PFSK-1 (cell line): ENCODE data around the gene SUPT20HL1.

Source experiments
- FOXP2 ChIP-seq: optimal IDR thresholded peaks from 2 replicates; pipeline ENCODE3; 2011; ENCODE audit warnings: borderline replicate concordance, control low read depth, inconsistent platforms; ENCODE audit not compliant: insufficient read depth; ENCODE audit errors: extremely low read length, extremely low read depth
- POLR2AphosphoS5 ChIP-seq: IDR thresholded peaks from 2 replicates; pipeline ENCODE4 v1.6.1; 2012; ENCODE audit warnings: low read depth, mild to moderate bottlenecking, control low read depth, low read length, moderate library complexity
- SIN3A ChIP-seq: IDR thresholded peaks from 2 replicates; pipeline ENCODE4 v1.6.1; 2012; ENCODE audit warnings: mild to moderate bottlenecking, low read length, moderate library complexity, borderline replicate concordance; ENCODE audit not compliant: insufficient read depth
- TAF1 ChIP-seq: IDR thresholded peaks from 2 replicates; pipeline ENCODE4 v1.6.1; 2012; ENCODE audit warnings: low read length, control low read depth, borderline replicate concordance; ENCODE audit not compliant: insufficient read depth
- TF ChIP-seq, protein P1 (sequence below), 2 experiments: IDR thresholded peaks; 2 replicates each; pipeline versions ENCODE4 v1.6.1 to v1.8.0; 2011 to 2012; ENCODE audit warnings: low read depth in 2 of 2, low read length in 2 of 2, control low read depth in 1 of 2, inconsistent platforms in 1 of 2, mild to moderate bottlenecking in 1 of 2, moderate library complexity in 1 of 2; ENCODE audit not compliant: insufficient read depth in 1 of 2

Gene SUPT20HL1

DNA sequence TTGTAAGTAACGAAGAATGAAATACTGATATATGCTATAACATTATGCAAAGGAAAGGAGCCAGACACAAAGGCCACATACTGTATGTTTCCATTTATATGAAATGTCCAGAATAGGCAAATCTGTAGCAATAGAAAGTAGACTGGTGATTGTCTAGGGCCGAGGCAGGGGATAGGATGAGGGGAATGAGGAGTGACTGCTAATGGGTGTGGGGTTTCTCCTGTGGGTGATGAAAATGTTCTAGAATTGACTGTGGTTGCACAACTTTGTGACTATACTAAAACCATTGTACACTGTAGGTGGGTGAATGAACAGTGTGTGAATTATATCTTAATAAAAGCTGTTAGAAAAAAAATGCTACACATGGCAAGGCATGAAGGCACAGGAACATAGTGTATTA is 19.9 kb upstream of the SUPT20HL1 start:
- TF ChIP-seq, protein P1, sequence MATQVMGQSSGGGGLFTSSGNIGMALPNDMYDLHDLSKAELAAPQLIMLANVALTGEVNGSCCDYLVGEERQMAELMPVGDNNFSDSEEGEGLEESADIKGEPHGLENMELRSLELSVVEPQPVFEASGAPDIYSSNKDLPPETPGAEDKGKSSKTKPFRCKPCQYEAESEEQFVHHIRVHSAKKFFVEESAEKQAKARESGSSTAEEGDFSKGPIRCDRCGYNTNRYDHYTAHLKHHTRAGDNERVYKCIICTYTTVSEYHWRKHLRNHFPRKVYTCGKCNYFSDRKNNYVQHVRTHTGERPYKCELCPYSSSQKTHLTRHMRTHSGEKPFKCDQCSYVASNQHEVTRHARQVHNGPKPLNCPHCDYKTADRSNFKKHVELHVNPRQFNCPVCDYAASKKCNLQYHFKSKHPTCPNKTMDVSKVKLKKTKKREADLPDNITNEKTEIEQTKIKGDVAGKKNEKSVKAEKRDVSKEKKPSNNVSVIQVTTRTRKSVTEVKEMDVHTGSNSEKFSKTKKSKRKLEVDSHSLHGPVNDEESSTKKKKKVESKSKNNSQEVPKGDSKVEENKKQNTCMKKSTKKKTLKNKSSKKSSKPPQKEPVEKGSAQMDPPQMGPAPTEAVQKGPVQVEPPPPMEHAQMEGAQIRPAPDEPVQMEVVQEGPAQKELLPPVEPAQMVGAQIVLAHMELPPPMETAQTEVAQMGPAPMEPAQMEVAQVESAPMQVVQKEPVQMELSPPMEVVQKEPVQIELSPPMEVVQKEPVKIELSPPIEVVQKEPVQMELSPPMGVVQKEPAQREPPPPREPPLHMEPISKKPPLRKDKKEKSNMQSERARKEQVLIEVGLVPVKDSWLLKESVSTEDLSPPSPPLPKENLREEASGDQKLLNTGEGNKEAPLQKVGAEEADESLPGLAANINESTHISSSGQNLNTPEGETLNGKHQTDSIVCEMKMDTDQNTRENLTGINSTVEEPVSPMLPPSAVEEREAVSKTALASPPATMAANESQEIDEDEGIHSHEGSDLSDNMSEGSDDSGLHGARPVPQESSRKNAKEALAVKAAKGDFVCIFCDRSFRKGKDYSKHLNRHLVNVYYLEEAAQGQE (IDR thresholded peaks at IDR 0.05; ENCODE audit: insufficient read depth in 1 of 2, low read depth in 2 of 2, low read length in 2 of 2), result no peak
- TF ChIP-seq TAF1 (no peak), SIN3A (no peak), FOXP2 (no peak), POLR2AphosphoS5 (no peak)

DNA sequence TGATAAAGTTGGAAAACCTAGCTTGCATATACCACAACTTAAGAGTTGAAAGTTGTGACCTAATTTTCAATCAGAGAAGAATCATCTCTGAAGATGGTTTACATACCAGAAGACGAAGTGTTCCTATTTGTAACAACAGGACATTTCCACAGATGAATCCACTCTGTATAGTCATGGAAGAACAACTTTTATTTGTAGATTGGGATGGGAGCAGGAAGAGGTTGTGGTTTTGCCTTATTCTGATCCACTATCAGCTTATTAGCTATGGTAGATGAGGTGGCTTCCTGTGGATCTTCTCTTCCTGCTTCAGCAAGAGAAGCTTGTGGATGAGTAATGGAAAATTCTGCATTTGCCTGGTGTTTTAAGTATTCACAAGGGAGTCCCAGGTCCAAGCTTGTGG is 18.6 kb upstream of the SUPT20HL1 start:
- no peak for TF ChIP-seq TAF1
- no peak for TF ChIP-seq FOXP2
- TF ChIP-seq POLR2AphosphoS5, result no peak
- TF ChIP-seq, protein P1 (IDR thresholded peaks at IDR 0.05; ENCODE audit: insufficient read depth in 1 of 2, low read depth in 2 of 2, low read length in 2 of 2), result no peak
- no peak for TF ChIP-seq SIN3A

DNA sequence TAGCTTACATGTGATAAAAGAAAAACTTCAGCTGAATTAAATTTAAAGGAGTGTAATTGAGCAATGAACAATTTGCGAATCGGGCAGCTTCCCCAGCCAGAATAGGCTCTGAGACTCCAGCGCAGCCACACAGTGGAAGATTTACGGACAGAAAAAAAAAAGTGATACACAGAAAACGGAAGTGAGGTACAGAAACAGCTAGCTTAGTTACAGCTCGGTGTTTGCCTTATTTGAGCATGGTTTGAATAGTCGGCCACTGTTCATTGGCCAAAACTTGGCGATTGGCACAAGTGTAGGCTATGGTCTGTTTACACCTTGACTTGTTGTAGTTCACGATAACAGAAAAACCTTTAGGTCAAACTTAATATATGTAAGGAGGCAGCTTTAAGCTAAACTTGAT is 16.7 kb upstream of the SUPT20HL1 start:
- TF ChIP-seq TAF1 (no peak), SIN3A (no peak), POLR2AphosphoS5 (no peak), FOXP2 (no peak)
- TF ChIP-seq, protein P1 (IDR thresholded peaks at IDR 0.05; ENCODE audit: insufficient read depth in 1 of 2, low read depth in 2 of 2, low read length in 2 of 2), result no peak

DNA sequence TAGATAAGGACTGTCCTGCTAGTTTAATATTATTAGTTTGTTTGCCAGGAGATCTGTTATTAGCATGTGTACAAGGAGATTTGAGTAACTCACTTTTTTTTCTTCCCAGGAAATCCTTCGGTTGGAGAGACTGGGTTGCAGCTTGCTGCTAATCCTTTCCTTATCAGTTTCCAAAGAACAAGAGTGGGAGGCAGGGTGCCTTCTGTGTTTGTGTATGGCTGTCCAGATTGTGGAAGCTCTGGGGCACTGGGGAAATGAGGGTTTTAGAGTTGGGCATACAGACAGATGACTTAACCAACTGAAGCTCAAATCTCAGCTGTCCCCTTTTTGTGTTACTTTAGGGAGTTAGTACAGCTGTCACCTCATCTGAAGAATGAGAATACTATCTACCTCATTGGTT is 12.6 kb upstream of the SUPT20HL1 start:
- TF ChIP-seq, protein P1 (IDR thresholded peaks at IDR 0.05; ENCODE audit: insufficient read depth in 1 of 2, low read depth in 2 of 2, low read length in 2 of 2), result no peak
- TF ChIP-seq POLR2AphosphoS5 (no peak), FOXP2 (no peak), SIN3A (no peak), TAF1 (no peak)

DNA sequence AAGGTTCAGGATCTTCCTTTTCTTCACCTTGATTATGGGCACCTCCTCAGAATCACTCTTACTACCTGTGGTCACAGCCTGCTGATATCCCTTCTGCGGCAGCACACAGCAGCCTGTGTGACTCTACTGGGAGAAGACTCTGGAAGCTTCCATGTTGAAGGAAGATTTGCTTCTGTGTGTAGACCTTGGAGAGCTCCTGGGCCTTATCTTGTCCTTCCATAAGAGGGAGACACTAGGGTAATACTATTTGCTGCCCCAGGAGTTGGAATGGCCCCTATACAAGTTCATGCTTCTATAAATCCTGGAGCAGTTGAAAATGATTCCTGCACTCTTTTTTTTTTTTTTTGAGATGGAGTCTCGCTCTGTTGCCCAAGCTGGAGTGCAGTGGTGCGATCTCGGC is 10.2 kb upstream of the SUPT20HL1 start:
- TF ChIP-seq SIN3A, result no peak
- TF ChIP-seq POLR2AphosphoS5, result no peak
- TF ChIP-seq, protein P1 (IDR thresholded peaks at IDR 0.05; ENCODE audit: insufficient read depth in 1 of 2, low read depth in 2 of 2, low read length in 2 of 2), result peak; percentile 62 to 85; a peak in 3 of 4 replicates
- no peak for TF ChIP-seq TAF1
- TF ChIP-seq FOXP2, result no peak
